HCT116 (cell line): ENCODE data around the gene NCAPD2. TPM values are rescaled to one million over a fixed set of nuclear protein-coding genes. Genes with fewer than 3 reads are reported as not detected.

Experiments used
- ATAC-seq: fragments of 200-7000 bp; cut with Tn5 transposase; 2 replicates; pipeline ENCODE4 v1.9.1; 2020; ENCODE audit warnings: mild to moderate bottlenecking, moderate library complexity
- BruUV-seq: library from RNA; stranded (reverse); fragments of 400-500 nt; replicated peaks from 2 replicates; lab custom pipeline; 2021; lab: Mats Ljungman, UMichigan
- CTCF ChIA-PET: fragments of 300-600 bp; sonication (Branson Sonifier 250); formaldehyde crosslinking; loops from one replicate; lab custom pipeline; 2021; ENCODE audit warnings: antibody characterized with exemption; lab: Charles Lee
- POLR2A ChIA-PET: fragments of 300-600, 350-600 bp; sonication (Branson Sonifier 250); formaldehyde crosslinking; loops from one replicate; lab custom pipeline; 2021; ENCODE audit warnings: antibody characterized with exemption; lab: Charles Lee
- RAD21 ChIA-PET, 2 experiments: fragments of 300-600 bp; sonication (Branson Sonifier 250); formaldehyde crosslinking; loops; one replicate each; lab custom pipeline; 2023; ENCODE audit warnings: low total read pairs in 2 of 2; ENCODE audit not compliant: uncharacterized antibody in 2 of 2, unreplicated experiment in 2 of 2, low non-redundant PET in 1 of 2; lab: Charles Lee
- DNase-seq: peaks from one replicate; pipeline ENCODE4 v3.0.0-alpha.2; 2010; ENCODE audit warnings: low read depth, low spot score
- H2AFZ ChIP-seq: fragments of 200-600 bp; shearing (Covaris generic), sonication (generic); 2 replicates; pipeline ENCODE4 v1.6.1; 2017; ENCODE audit warnings: low read depth, mixed run types, mixed read lengths, antibody characterized with exemption, low read length; ENCODE audit not compliant: poor library complexity, severe bottlenecking
- H3K27ac ChIP-seq: 2 replicates; pipeline ENCODE4 v1.5.1; 2012; ENCODE audit warnings: low read depth, low read length
- H3K27me3 ChIP-seq: fragments of 200-600 bp; sonication (generic); 2 replicates; pipeline ENCODE4 v1.6.1; 2016; ENCODE audit warnings: mixed run types, low read length, mixed read lengths; ENCODE audit not compliant: insufficient read depth
- H3K36me3 ChIP-seq, 2 experiments: fragments of 200-500 bp in 1 of 2; fragments of 200-600 bp in 1 of 2; sonication (Bioruptor generic) in 1 of 2; sonication (generic) in 1 of 2; 2 replicates each; pipeline versions ENCODE4 v1.5.1 to v1.6.1; 2014 to 2016; ENCODE audit warnings: low read length in 2 of 2, inconsistent platforms in 1 of 2, mixed read lengths in 1 of 2, mixed run types in 1 of 2; ENCODE audit not compliant: insufficient read depth in 2 of 2, control insufficient read depth in 1 of 2
- H3K4me1 ChIP-seq, 2 experiments: fragments of 200-600 bp in 1 of 2; sonication (generic) in 1 of 2; 2 replicates each; pipeline versions ENCODE4 v1.5.1 to v1.6.1; 2012 to 2017; ENCODE audit warnings: low read length in 2 of 2, inconsistent platforms in 1 of 2, mild to moderate bottlenecking in 1 of 2, mixed read lengths in 1 of 2, mixed run types in 1 of 2, moderate library complexity in 1 of 2; ENCODE audit not compliant: insufficient read depth in 2 of 2, control insufficient read depth in 1 of 2
- H3K4me2 ChIP-seq: fragments of 200-600 bp; sonication (generic); 2 replicates; pipeline ENCODE4 v1.6.1; 2017; ENCODE audit warnings: mixed run types, low read length, mixed read lengths
- H3K4me3 ChIP-seq, 2 experiments: fragments of 200-600 bp in 1 of 2; sonication (generic) in 1 of 2; replicated peaks in 1 of 2; 2 replicates each; pipeline ENCODE4 v1.5.1; 2011 to 2016; ENCODE audit warnings: low read length in 2 of 2, control low read depth in 1 of 2, low read depth in 1 of 2, mild to moderate bottlenecking in 1 of 2, mixed read lengths in 1 of 2, mixed run types in 1 of 2
- H3K79me2 ChIP-seq: fragments of 200-600 bp; sonication (generic); 2 replicates; pipeline ENCODE4 v1.6.1; 2017; ENCODE audit warnings: mild to moderate bottlenecking, mixed run types, low read length, moderate library complexity, mixed read lengths; ENCODE audit not compliant: insufficient read depth
- H3K9ac ChIP-seq: fragments of 200-600 bp; sonication (generic); 2 replicates; pipeline ENCODE4 v1.6.1; 2016; ENCODE audit warnings: low read length, mixed read lengths
- H3K9me2 ChIP-seq: fragments of 200-600 bp; sonication (generic), shearing (Covaris generic); 2 replicates; pipeline ENCODE4 v1.6.1; 2017; ENCODE audit warnings: mixed run types, mild to moderate bottlenecking, moderate library complexity; ENCODE audit not compliant: insufficient read depth
- H3K9me3 ChIP-seq, 2 experiments: fragments of 200-500 bp in 1 of 2; fragments of 200-600 bp in 1 of 2; sonication (Bioruptor generic) in 1 of 2; sonication (generic) in 1 of 2; 2 replicates each; pipeline ENCODE4 v1.6.1; 2014 to 2017; ENCODE audit warnings: low read length in 2 of 2, mixed read lengths in 2 of 2, inconsistent platforms in 1 of 2, low read depth in 1 of 2, mild to moderate bottlenecking in 1 of 2, mixed run types in 1 of 2, moderate library complexity in 1 of 2; ENCODE audit not compliant: control insufficient read depth in 1 of 2, insufficient read depth in 1 of 2
- H4K20me1 ChIP-seq: fragments of 200-600 bp; sonication (generic), shearing (Covaris generic); 2 replicates; pipeline ENCODE4 v1.6.1; 2017; ENCODE audit warnings: mixed run types, mild to moderate bottlenecking, moderate library complexity; ENCODE audit not compliant: insufficient read depth
- POLR2A ChIP-seq: IDR thresholded peaks from 2 replicates; pipeline ENCODE4 v1.7.0; 2011; ENCODE audit warnings: borderline replicate concordance; ENCODE audit not compliant: insufficient read depth, insufficient read length; ENCODE audit errors: extremely low read depth
- POLR2AphosphoS5 ChIP-seq: IDR thresholded peaks from 2 replicates; pipeline ENCODE4 v1.6.1; 2011; ENCODE audit warnings: mild to moderate bottlenecking, low read depth, low read length, moderate library complexity
- ZBTB33 ChIP-seq: IDR thresholded peaks from 2 replicates; pipeline ENCODE4 v1.6.1; 2011; ENCODE audit warnings: mild to moderate bottlenecking, low read length, moderate library complexity; ENCODE audit not compliant: insufficient replicate concordance; ENCODE audit errors: extremely low read depth
- intact Hi-C: fragments of 100-400 bp; cut with micrococcal nuclease; formaldehyde crosslinking; loops from 2 replicates; pipeline ENCODE4 v1.10.0; 2022
- total RNA-seq: library from RNA; stranded (reverse); gene quantifications from one replicate; pipeline ENCODE4 v1.2.1, GENCODE V29; 2021; ENCODE audit not compliant: unreplicated experiment
- TF ChIP-seq, protein P1 (sequence below), 3 experiments: fragments of 200-600 bp in 1 of 3; sonication (generic) in 1 of 3; IDR thresholded peaks in 2 of 3; conservative IDR thresholded peaks in 1 of 3; 2 replicates each; pipeline ENCODE4 v1.5.1; 2012 to 2017; ENCODE audit warnings: low read depth in 2 of 3, low read length in 2 of 3, antibody characterized with exemption in 1 of 3, borderline replicate concordance in 1 of 3, control low read depth in 1 of 3, mild to moderate bottlenecking in 1 of 3, mixed read lengths in 1 of 3, mixed run types in 1 of 3, moderate library complexity in 1 of 3; ENCODE audit not compliant: insufficient read depth in 1 of 3

The NCAPD2 gene
- total RNA-seq, 1 experiment from 2014 or later: 177 TPM

- Histone ChIP-seq H3K9me3 (no peaks in the 10 kb centered on the region), H3K4me2 (peak overlapping the region; percentile 13; the same call in 1 of the 2 replicates), H3K27me3 (no peaks in the 10 kb centered on the region), H3K9ac (peak overlapping the region; percentile 98), H3K27ac (peak overlapping the region; percentile 84), H4K20me1 (peaks cover 23% of the 10 kb centered on the region; the same call in 1 of the 2 replicates), H2AFZ (no peak overlapping the region), H3K4me3 (no peak overlapping the region), H3K9me2 (no peaks in the 10 kb centered on the region), H3K4me1 (peaks cover 20 to 69% of the 10 kb centered on the region in 2 experiments), H3K36me3 (peaks cover 20 to 35% of the 10 kb centered on the region in 2 experiments; a peak in 3 of 4 replicates), H3K79me2 (peaks cover 37% of the 10 kb centered on the region)
- RAD21 ChIA-PET: no interaction called here
- no peak for DNase-seq
- CTCF ChIA-PET: interaction anchor here (1.0 to 2.6 kb wide), 12 partner anchors 8 to 213 kb away, joined by 3 to 13 read pairs (median 4); partner anchors contain the start of gene NOP2
- TF ChIP-seq POLR2AphosphoS5: peak; percentile 39; the same call in 1 of the 2 replicates
- TF ChIP-seq, protein P1, sequence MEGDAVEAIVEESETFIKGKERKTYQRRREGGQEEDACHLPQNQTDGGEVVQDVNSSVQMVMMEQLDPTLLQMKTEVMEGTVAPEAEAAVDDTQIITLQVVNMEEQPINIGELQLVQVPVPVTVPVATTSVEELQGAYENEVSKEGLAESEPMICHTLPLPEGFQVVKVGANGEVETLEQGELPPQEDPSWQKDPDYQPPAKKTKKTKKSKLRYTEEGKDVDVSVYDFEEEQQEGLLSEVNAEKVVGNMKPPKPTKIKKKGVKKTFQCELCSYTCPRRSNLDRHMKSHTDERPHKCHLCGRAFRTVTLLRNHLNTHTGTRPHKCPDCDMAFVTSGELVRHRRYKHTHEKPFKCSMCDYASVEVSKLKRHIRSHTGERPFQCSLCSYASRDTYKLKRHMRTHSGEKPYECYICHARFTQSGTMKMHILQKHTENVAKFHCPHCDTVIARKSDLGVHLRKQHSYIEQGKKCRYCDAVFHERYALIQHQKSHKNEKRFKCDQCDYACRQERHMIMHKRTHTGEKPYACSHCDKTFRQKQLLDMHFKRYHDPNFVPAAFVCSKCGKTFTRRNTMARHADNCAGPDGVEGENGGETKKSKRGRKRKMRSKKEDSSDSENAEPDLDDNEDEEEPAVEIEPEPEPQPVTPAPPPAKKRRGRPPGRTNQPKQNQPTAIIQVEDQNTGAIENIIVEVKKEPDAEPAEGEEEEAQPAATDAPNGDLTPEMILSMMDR (IDR thresholded peaks at IDR 0.05 in 2 of 3, conservative IDR thresholded peaks at IDR 0.05 in 1 of 3; ENCODE audit: borderline replicate concordance in 1 of 3, insufficient read depth in 1 of 3, low read depth in 2 of 3, low read length in 2 of 3): no peak
- TF ChIP-seq POLR2A: peak; percentile 62
- no peak for TF ChIP-seq ZBTB33
- BruUV-seq: no TSS peak
- intact Hi-C loops: loop anchor here (1.0 to 10.0 kb wide), 2 partner anchors 115 to 204 kb away; no protein-coding TSS in a partner anchor
- peak; percentile 7 for ATAC-seq
- POLR2A ChIA-PET: interaction anchor here (0.7 to 7.0 kb wide), 10 partner anchors 10 to 195 kb away, joined by 3 to 84 read pairs (median 3); partner anchors contain the start of genes NOP2 and VAMP1
Observed at GRCh38 chr12:6538420-6539313, 44.8 kb downstream of the NCAPD2 start.
